HG02973 (cell line): ENCODE measurements around the gene MYH14.

Experiments used
- ATAC-seq: cut with Tn5 transposase; IDR thresholded peaks from one replicate; pipeline ENCODE4 v1.9.1; 2021; ENCODE audit warnings: moderate library complexity; ENCODE audit not compliant: unreplicated experiment

Gene MYH14

GRCh38 chr19:50203281-50204080 lies at the start of gene MYH14:
Gene MYH14, plus strand, starts transcription at chr19:50203622. Its CDS starts 6,744 bp downstream, at chr19:50210366.
- ATAC-seq: no peak

- ATAC-seq: no peak
Observed at GRCh38 chr19:50154529-50154928, 48.9 kb upstream of the MYH14 start.

GRCh38 chr19:50155520-50156109 lies 47.8 kb upstream of the MYH14 start:
- ATAC-seq: no peak

GRCh38 chr19:50158577-50158976 lies 44.8 kb upstream of the MYH14 start:
- no peak for ATAC-seq

- no peak for ATAC-seq
Observed at GRCh38 chr19:50159078-50159477, 44.3 kb upstream of the MYH14 start.

- no peak for ATAC-seq
Observed at GRCh38 chr19:50162988-50163387, 40.4 kb upstream of the MYH14 start, which contains the start of gene IZUMO2. Gene IZUMO2, minus strand, starts transcription at chr19:50163281. Its CDS starts 87 bp downstream, at chr19:50163194.

GRCh38 chr19:50167314-50167721 lies 36.1 kb upstream of the MYH14 start:
- no peak for ATAC-seq

- ATAC-seq: no peak
Observed at GRCh38 chr19:50171752-50172151, 31.7 kb upstream of the MYH14 start.

GRCh38 chr19:50172726-50173125 lies 30.7 kb upstream of the MYH14 start:
- ATAC-seq: no peak

- no peak for ATAC-seq
Observed at GRCh38 chr19:50173127-50173526, 30.3 kb upstream of the MYH14 start.

- no peak for ATAC-seq
Observed at GRCh38 chr19:50174100-50174793, 29.2 kb upstream of the MYH14 start.

- ATAC-seq: no peak
Observed at GRCh38 chr19:50175924-50176323, 27.5 kb upstream of the MYH14 start.

- no peak for ATAC-seq
Observed at GRCh38 chr19:50176775-50177174, 26.6 kb upstream of the MYH14 start.

GRCh38 chr19:50178320-50178719 lies 25.1 kb upstream of the MYH14 start:
- no peak for ATAC-seq

- ATAC-seq: no peak
Observed at GRCh38 chr19:50178859-50179537, 24.4 kb upstream of the MYH14 start.

- ATAC-seq: no peak
Observed at GRCh38 chr19:50181121-50181520, 22.3 kb upstream of the MYH14 start.

- no peak for ATAC-seq
Observed at GRCh38 chr19:50184196-50184595, 19.2 kb upstream of the MYH14 start.

GRCh38 chr19:50187937-50188336 lies 15.5 kb upstream of the MYH14 start:
- no peak for ATAC-seq

GRCh38 chr19:50189331-50189730 lies 14.1 kb upstream of the MYH14 start:
- ATAC-seq: no peak

GRCh38 chr19:50190439-50190891 lies 13.0 kb upstream of the MYH14 start:
- no peak for ATAC-seq

GRCh38 chr19:50191216-50191615 lies 12.2 kb upstream of the MYH14 start:
- ATAC-seq: no peak
